GM18951 (cell line): ENCODE measurements around the gene RNASE8.
"Not testable (repeated sequence)": the region's sequence is repeated elsewhere in the genome, so short reads cannot be mapped to it uniquely, and the experiment has no call there.

Experiments
- POLR2A ChIP-seq: IDR thresholded peaks from 4 replicates; pipeline ENCODE4 v1.6.1; 2011; ENCODE audit warnings: mild to moderate bottlenecking; ENCODE audit not compliant: insufficient read length, insufficient read depth; ENCODE audit errors: extremely low read depth
- in situ Hi-C: fragments of 300-500 bp; cut with MboI; formaldehyde crosslinking; loops from one replicate; pipeline ENCODE4 v1.12.0; 2022; ENCODE audit warnings: low sequenced_read_pairs, mixed read lengths, inconsistent platforms; ENCODE audit not compliant: unreplicated experiment

The RNASE8 gene, protein sequence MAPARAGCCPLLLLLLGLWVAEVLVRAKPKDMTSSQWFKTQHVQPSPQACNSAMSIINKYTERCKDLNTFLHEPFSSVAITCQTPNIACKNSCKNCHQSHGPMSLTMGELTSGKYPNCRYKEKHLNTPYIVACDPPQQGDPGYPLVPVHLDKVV

DNA sequence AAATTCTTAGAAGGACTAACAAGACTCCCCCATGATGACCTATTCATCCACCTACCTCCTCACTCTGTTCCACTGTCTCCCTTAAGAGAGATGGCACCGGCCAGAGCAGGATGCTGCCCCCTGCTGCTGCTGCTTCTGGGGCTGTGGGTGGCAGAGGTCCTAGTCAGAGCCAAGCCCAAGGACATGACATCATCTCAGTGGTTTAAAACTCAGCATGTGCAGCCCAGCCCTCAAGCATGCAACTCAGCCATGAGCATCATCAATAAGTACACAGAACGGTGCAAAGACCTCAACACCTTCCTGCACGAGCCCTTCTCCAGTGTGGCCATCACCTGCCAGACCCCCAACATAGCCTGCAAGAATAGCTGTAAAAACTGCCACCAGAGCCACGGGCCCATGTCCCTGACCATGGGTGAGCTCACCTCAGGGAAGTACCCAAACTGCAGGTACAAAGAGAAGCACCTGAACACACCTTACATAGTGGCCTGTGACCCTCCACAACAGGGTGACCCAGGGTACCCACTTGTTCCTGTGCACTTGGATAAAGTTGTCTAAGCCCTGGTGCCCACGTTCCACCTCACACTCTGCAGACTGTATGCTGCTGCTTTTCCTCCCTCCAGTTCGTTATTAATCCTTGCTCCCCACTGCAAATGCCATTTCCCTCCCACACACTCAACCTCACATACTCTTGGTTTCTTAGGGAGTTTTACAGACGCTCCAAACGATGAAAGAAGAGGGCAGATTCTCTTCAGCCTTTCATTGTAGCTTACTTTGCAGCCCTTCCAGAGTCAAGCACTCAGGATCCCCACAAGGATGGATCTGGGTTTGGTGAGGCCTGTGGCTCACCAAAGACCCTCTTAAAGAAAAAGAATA is at the start of gene RNASE8:
TSS of gene RNASE8 (plus strand) at position 20 of the 873 bp plus-strand sequence. CDS start at position 91, 71 bp downstream.
- in situ Hi-C loops, result no loop called here
- no peak for TF ChIP-seq POLR2A

- in situ Hi-C loops, result not testable (repeated sequence)
These were observed 47.9 kb upstream of the RNASE8 start for GRCh38 chr14:21009721-21010120.

DNA sequence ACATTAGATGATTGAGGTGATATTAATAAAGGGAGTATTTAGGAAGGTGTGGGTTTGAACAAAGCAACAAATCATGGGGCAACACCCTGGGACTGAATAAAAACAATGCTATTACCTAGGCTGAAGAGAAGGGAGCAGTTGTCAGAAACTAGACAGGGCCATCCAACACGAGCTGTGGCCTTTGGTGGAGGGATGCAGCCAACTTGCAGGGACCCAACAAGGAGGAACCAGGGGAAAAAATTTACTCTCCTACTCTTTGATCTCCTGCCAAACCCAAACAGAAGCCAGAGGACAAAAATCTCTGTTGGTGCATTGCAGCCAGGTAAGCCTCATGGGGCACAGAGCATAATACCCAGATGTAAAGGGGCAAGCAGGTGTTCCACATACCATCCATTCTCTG is 46.5 kb upstream of the RNASE8 start:
- in situ Hi-C loops, result no loop called here
- TF ChIP-seq POLR2A, result no peak

DNA sequence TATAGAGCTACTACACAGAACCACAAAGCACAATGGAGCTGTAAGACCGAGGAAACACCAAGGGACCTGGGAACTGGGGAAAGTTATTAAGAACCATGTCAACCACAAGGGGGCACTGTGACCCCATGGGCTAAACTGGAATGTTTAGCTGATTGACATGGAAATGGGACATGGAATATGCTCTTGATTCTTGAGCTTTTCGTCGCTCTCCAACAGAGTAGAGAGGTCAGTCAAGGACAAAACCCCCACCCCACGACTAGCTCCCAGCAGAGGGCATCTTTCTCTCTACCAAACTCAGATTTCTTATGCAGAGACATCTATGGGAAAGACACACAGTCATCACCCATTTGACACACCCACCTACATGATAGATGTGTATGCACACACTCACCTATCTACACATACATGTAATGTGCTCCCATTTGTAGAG is 42.8 kb upstream of the RNASE8 start:
- in situ Hi-C loops, result no loop called here
- TF ChIP-seq POLR2A, result no peak

- in situ Hi-C loops, result no loop called here
These were observed 42.3 kb upstream of the RNASE8 start for GRCh38 chr14:21015312-21015711.

DNA sequence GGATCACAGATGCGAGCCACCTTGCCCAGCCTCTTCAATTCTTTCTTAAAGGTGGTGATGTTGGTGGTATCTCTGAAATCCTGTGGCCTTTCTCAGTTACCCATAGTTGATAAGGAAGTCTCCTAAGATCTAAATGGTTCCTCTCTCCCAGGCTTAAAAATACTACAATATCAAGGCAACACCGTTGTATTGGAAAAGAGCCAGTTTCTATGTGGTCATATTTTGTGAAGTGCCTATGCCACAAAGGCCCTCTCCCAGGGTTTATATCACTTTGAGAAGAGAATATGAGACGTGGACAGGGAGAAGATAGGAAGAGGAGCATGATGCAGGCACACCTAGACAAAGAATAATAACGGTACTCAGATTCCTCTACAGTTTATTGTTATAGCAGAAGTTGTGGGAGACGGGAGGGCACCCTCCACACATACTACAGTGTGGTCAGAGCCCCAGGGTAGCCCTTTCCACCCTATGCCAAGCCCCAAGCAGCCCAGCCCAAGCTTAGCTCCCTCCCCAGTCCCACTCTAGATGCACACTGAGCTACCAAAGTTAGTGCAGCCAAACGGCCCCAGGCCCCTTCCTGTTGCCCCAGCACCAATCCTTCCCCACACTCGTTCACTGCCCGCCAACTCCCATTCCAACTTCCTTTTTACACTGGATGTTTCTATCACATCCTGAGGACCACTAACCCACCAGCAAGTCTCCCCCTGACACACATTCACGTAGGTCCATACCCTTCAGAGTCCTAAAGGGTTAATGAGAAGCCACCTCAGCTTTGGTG is 41.0 kb upstream of the RNASE8 start:
- TF ChIP-seq POLR2A, result no peak
- in situ Hi-C loops, result no loop called here

More at GRCh38 chr14:21015312-21015711, 42.3 kb upstream of the RNASE8 start:
- no peak for TF ChIP-seq POLR2A

DNA sequence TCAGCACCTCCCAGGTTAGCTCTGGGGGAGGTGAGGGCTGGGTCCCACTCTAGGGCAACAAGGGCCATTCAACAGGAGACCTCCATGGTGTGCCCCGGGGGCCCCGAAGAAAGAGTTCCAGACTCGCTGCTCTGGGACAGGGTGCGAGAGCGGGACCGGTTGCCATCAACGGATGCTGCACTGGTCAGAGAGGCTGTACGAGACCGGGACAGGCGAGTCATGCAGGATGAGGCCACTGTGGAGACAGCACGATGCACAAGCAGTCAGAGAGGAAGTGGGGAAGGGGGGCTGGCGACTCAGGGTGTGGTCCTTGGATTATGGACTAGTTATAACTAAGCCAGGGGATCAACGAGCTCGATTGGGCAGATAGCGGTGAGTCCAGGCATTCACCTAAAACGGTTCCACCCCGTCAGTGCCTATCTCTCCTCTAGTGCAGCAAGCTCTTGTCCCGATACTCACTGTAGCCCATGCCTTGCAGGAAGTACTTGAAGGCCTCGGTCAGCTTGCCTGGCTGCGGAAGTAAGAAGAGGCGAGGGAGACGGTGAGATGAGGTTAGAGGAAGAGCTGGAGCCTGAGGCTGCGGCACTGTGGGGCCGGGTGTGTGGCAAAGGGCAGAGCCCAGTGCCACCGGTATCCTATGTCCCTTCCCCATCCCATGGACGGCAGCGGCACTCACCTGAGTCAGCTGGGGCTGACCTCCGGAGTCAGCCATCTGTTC is 39.9 kb upstream of the RNASE8 start:
- TF ChIP-seq POLR2A, result no peak
- in situ Hi-C loops, result no loop called here

- in situ Hi-C loops, result no loop called here
- no peak for TF ChIP-seq POLR2A
These were observed 39.3 kb upstream of the RNASE8 start for GRCh38 chr14:21018286-21018685.

DNA sequence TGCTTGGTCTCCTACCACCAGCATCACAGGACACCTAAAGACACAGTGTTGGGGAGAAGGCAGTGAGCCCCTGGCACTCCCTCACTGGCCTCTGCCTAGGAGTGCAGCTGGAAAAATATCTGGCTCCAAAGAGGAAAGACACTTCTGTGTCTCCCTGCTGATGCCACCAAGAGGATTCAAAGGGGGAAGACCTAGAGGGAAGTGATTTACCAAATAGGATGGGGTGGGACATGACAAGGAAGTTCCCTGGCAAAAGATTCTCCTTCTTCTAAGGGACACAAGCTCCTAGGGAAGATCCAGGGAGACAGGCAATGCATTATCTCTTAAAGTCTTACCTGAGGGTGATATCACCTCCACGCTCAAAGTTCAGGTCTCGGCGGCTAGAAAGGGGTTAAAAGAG is 38.8 kb upstream of the RNASE8 start:
- in situ Hi-C loops, result no loop called here
- TF ChIP-seq POLR2A, result no peak

- no peak for TF ChIP-seq POLR2A
- in situ Hi-C loops, result no loop called here
These were observed 38.3 kb upstream of the RNASE8 start for GRCh38 chr14:21019366-21019765.

GRCh38 chr14:21020977-21021545 is 36.6 kb upstream of the RNASE8 start:
- in situ Hi-C loops, result no loop called here
- no peak for TF ChIP-seq POLR2A

DNA sequence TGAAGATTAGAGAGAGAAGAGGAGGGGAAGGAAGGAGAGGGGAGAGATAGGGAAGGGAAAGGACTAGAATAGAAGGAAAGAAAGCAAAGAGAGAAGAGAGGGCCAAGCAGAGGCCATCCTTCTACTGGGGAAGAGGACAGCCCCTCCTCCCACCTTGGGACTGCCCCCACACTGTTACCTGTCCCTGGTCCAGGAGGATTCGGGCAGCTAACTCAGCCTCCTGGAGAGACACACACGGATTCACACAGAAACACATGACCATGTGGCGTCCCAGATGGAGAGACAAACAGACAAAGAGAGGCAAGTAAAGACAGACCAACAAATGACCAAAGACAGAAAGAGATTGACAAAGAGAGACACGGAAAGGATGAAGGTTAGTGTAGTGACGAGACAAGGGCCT is 34.9 kb upstream of the RNASE8 start:
- TF ChIP-seq POLR2A, result no peak
- in situ Hi-C loops, result no loop called here

DNA sequence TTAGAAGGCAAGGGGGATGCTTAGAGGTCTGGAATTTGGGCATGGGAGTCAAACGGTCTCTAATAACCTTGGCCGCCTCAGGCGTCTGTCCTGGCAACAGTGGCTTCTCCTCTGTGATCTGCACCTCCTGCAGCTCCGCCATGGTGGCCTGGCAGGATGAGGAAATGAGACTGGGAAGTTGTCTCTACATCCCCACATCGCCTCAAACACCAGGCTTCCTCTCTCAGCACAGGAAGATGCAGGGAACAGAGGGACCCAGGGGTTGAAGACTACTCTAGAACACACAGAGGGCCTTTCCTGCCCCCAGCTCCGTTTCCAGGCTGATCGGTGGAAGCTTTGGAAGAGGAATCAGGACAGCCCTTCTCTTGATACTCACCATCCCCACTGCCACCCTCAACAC is 34.4 kb upstream of the RNASE8 start:
- in situ Hi-C loops, result no loop called here
- no peak for TF ChIP-seq POLR2A
